ENCODE results near the gene HCRTR1.

- TF ChIP-seq CTCF (conservative IDR thresholded peaks at IDR 0.05; ENCODE audit: low read depth, low read length) (no peak), EZH2 (IDR thresholded peaks at IDR 0.05; ENCODE audit: low read length, unreplicated experiment) (no peak), EZH2phosphoT487 (IDR thresholded peaks at IDR 0.05; ENCODE audit: borderline replicate concordance, low read length) (no peak)
Observed at GRCh38 chr1:31627301-31627929, 9.9 kb downstream of the HCRTR1 start.
